ENCODE measurements around the gene MYH11.
A peak's percentile ranks its signal among the peaks of the same experiment; 100 is the strongest.

Gene MYH11

DNA sequence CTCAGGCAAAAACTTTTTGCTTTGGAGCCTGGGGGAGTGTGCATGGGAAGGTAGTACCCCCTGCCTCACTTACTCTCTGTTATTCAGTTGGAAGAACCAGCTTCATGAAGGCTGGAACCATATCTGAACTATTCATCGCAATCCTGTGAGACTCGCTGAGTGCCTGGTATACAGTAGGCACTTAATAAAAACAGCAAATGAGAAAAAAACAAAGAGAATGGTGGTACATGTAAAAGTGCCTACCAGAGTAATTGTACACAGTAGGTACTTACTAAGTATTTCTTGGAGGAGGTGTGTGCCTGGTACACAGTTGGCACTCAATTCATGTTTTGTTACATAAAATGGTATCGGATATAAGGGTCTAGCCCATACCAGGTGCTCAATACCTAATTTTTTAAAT lies 75.2 kb downstream of the MYH11 start:
- Histone ChIP-seq H3K4me3 (ENCODE audit: control insufficient read depth in 1 of 7, extremely low read depth in 1 of 7, insufficient read depth in 4 of 7, low read depth in 2 of 7, low read length in 6 of 7) (no peak overlapping the region), H3K27me3 (replicated peaks in 2 of 5; ENCODE audit: control insufficient read depth in 4 of 5, insufficient read depth in 5 of 5, low read length in 4 of 5) (no peaks in the 10 kb centered on the region), H3K4me1 (ENCODE audit: control extremely low read depth in 1 of 4, control insufficient read depth in 4 of 4, insufficient read depth in 4 of 4, low read length in 3 of 4) (peaks cover 0 to 5% (median 1%) of the 10 kb centered on the region in 4 experiments), H3K9me3 (ENCODE audit: control extremely low read depth in 1 of 5, control insufficient read depth in 4 of 5, insufficient read depth in 2 of 5, low read depth in 1 of 5, low read length in 4 of 5) (no peaks in the 10 kb centered on the region), H3K36me3 (ENCODE audit: control insufficient read depth in 4 of 4, insufficient read depth in 4 of 4, low read length in 3 of 4) (no peaks in the 10 kb centered on the region), H3K27ac (ENCODE audit: insufficient read depth in 1 of 2, low read depth in 1 of 2, low read length in 2 of 2, poor library complexity in 1 of 2, severe bottlenecking in 2 of 2) (no peak overlapping the region)
- ChIA-PET CTCF (interaction anchor here (1.3 to 1.7 kb wide), 2 partner anchors 33 to 40 kb away, joined by 3 read pairs; no protein-coding TSS in a partner anchor), POLR2A (no interaction called here)
- 96% methylated on average over 2 of the region's 3 CpGs for WGBS (ENCODE audit: insufficient coverage)
- no peak for DNase-seq

DNA sequence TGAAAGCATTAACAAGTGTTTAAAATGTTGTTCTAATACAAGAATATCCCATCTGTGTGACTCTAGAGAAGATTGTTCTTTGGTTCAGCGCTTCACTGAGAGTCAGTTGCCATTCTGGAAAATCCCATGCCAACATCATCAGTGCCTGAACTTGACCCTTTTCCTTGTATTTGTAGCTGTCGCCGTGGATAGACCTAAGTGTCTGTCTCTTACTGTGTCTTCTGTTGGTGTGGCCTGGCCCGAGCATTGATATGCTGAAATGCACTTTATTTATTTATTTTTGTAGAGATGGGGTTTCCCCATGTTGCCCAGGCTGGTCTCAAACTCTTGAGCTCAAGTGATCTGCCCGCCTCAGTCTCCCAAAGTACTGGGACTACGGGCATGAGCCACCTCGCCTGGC lies 76.0 kb downstream of the MYH11 start:
- POLR2A ChIA-PET, result no interaction called here
- no peaks in the 10 kb centered on the region for H3K36me3 ChIP-seq (ENCODE audit: control insufficient read depth in 4 of 4, insufficient read depth in 4 of 4, low read length in 3 of 4)
- no peak for DNase-seq
- H3K27me3 ChIP-seq (replicated peaks in 2 of 5; ENCODE audit: control insufficient read depth in 4 of 5, insufficient read depth in 5 of 5, low read length in 4 of 5), result no peaks in the 10 kb centered on the region
- H3K27ac ChIP-seq (ENCODE audit: insufficient read depth in 1 of 2, low read depth in 1 of 2, low read length in 2 of 2, poor library complexity in 1 of 2, severe bottlenecking in 2 of 2), result no peak overlapping the region
- no peak overlapping the region for H3K4me3 ChIP-seq (ENCODE audit: control insufficient read depth in 1 of 7, extremely low read depth in 1 of 7, insufficient read depth in 4 of 7, low read depth in 2 of 7, low read length in 6 of 7)
- H3K9me3 ChIP-seq (ENCODE audit: control extremely low read depth in 1 of 5, control insufficient read depth in 4 of 5, insufficient read depth in 2 of 5, low read depth in 1 of 5, low read length in 4 of 5), result no peaks in the 10 kb centered on the region
- H3K4me1 ChIP-seq (ENCODE audit: control extremely low read depth in 1 of 4, control insufficient read depth in 4 of 4, insufficient read depth in 4 of 4, low read length in 3 of 4), result peaks cover 0 to 5% (median 1%) of the 10 kb centered on the region in 4 experiments
- 100% methylated on average over 4 of the region's 7 CpGs for WGBS (ENCODE audit: insufficient coverage)
- CTCF ChIA-PET, result interaction anchor here (1.0 to 1.7 kb wide), 2 partner anchors 25 to 41 kb away, joined by 3 read pairs; no protein-coding TSS in a partner anchor

DNA sequence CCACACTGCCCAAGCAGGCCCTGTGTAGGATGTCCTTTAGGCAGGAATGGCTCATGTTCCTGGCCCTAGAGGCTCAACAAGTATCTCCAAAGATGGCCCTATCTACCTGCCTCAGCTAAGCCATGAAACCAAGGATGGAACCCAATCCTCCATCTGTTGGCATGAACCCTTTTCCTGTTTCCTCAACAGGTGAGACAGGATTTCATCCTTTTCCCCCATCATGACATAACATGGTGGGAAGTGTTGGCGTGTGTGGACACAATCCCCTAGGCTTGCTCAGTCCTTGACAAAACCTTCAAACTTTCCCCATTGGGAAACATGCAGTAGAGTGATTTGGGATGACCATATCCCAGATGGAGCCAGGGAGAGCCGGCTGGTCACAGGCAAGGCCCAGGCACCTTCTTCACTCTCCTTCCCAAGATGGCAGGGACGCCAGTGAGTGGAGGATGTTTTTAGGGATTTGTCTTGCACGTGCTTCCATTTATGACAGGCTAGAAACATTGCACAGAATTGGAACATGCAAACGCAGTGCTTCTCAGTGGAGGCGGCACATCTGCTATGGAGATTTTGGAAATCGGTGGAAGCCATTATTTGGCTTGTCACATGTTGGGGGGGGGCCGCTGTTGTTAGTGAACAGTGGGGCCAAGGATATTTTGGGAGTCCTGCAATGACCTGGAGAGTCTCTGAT lies 77.0 kb downstream of the MYH11 start:
- no peaks in the 10 kb centered on the region for H3K9me3 ChIP-seq (ENCODE audit: control extremely low read depth in 1 of 5, control insufficient read depth in 4 of 5, insufficient read depth in 2 of 5, low read depth in 1 of 5, low read length in 4 of 5)
- H3K4me1 ChIP-seq (ENCODE audit: control extremely low read depth in 1 of 4, control insufficient read depth in 4 of 4, insufficient read depth in 4 of 4, low read length in 3 of 4), result peaks cover 0 to 5% (median 1%) of the 10 kb centered on the region in 4 experiments
- WGBS (ENCODE audit: insufficient coverage), result 98% methylated on average over 7 of the region's 8 CpGs
- no peak for DNase-seq
- no peaks in the 10 kb centered on the region for H3K36me3 ChIP-seq (ENCODE audit: control insufficient read depth in 4 of 4, insufficient read depth in 4 of 4, low read length in 3 of 4)
- no peak overlapping the region for H3K4me3 ChIP-seq (ENCODE audit: control insufficient read depth in 1 of 7, extremely low read depth in 1 of 7, insufficient read depth in 4 of 7, low read depth in 2 of 7, low read length in 6 of 7)
- CTCF ChIA-PET, result interaction anchor here (3.6 kb wide), 1 partner anchor 42 kb away, joined by 60 read pairs; no protein-coding TSS in a partner anchor
- POLR2A ChIA-PET, result no interaction called here
- no peaks in the 10 kb centered on the region for H3K27me3 ChIP-seq (replicated peaks in 2 of 5; ENCODE audit: control insufficient read depth in 4 of 5, insufficient read depth in 5 of 5, low read length in 4 of 5)
- H3K27ac ChIP-seq (ENCODE audit: insufficient read depth in 1 of 2, low read depth in 1 of 2, low read length in 2 of 2, poor library complexity in 1 of 2, severe bottlenecking in 2 of 2), result no peak overlapping the region

DNA sequence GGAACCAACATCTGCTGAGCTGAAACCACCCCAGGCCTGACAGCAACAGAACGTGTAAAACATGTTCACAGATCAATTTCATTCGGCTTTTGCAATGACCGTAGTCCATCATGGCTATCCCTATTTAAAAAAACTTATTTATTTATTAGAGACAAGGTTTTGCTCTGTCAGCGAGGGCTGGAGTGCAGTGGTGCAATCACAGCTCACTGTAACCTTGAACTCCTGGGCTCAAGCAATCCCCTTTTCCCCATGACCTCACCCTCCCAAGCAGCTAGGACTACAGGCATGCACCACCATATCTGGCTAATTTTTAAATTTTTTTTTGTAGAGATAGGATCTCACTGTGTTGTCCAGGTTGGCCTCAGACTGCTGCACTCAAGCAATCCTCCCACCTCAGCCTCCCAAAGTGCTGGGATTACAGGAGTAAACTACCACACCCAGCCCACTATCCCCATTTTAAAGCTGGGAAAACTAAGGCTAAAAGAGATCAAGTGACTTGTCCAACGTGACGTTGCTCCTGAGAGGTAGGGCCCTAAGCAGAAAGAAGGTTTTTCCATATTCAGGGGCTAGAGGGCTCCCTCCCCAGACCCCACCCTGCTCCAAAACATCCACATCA lies 77.7 kb downstream of the MYH11 start:
- ChIA-PET POLR2A (no interaction called here), CTCF (interaction anchor here (1.1 to 3.6 kb wide), 3 partner anchors 34 to 284 kb away, joined by 5 to 60 read pairs (median 8); no protein-coding TSS in a partner anchor)
- peaks cover 0 to 5% (median 1%) of the 10 kb centered on the region in 4 experiments for H3K4me1 ChIP-seq (ENCODE audit: control extremely low read depth in 1 of 4, control insufficient read depth in 4 of 4, insufficient read depth in 4 of 4, low read length in 3 of 4)
- DNase-seq, result no peak
- H3K9me3 ChIP-seq (ENCODE audit: control extremely low read depth in 1 of 5, control insufficient read depth in 4 of 5, insufficient read depth in 2 of 5, low read depth in 1 of 5, low read length in 4 of 5), result no peaks in the 10 kb centered on the region
- no peaks in the 10 kb centered on the region for H3K36me3 ChIP-seq (ENCODE audit: control insufficient read depth in 4 of 4, insufficient read depth in 4 of 4, low read length in 3 of 4)
- H3K27ac ChIP-seq (ENCODE audit: insufficient read depth in 1 of 2, low read depth in 1 of 2, low read length in 2 of 2, poor library complexity in 1 of 2, severe bottlenecking in 2 of 2), result no peak overlapping the region
- no peaks in the 10 kb centered on the region for H3K27me3 ChIP-seq (replicated peaks in 2 of 5; ENCODE audit: control insufficient read depth in 4 of 5, insufficient read depth in 5 of 5, low read length in 4 of 5)
- 100% methylated on average over 3 of the region's 6 CpGs for WGBS (ENCODE audit: insufficient coverage)
- H3K4me3 ChIP-seq (ENCODE audit: control insufficient read depth in 1 of 7, extremely low read depth in 1 of 7, insufficient read depth in 4 of 7, low read depth in 2 of 7, low read length in 6 of 7), result no peak overlapping the region

DNA sequence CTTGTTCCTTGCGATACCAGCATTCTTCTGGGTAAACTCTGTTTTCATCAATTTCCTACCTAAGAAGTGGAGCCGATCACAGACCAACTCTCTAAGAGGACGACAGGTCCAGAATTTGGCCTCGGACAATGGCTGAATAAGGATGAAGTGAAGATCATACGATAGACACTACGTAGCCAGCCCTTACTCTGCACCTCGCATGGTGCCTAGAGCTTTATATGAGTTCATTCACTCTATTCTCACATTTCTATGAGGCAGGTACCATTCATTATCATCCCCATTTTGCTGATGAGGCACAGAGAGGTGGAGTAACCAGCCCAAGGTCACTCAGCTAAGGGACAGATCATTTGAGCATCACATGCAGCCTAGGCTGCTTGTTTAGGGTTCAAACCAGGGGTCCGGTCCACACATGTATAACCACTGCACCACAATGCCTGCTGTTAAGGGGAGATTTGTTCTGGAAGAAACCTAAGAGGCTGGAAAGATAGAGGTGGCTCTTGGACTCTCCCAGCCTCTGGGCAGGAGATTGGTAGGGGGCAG lies 78.6 kb downstream of the MYH11 start:
- Histone ChIP-seq H3K27ac (ENCODE audit: insufficient read depth in 1 of 2, low read depth in 1 of 2, low read length in 2 of 2, poor library complexity in 1 of 2, severe bottlenecking in 2 of 2) (no peak overlapping the region), H3K27me3 (replicated peaks in 2 of 5; ENCODE audit: control insufficient read depth in 4 of 5, insufficient read depth in 5 of 5, low read length in 4 of 5) (no peaks in the 10 kb centered on the region), H3K4me1 (ENCODE audit: control extremely low read depth in 1 of 4, control insufficient read depth in 4 of 4, insufficient read depth in 4 of 4, low read length in 3 of 4) (peaks cover 0 to 5% (median 1%) of the 10 kb centered on the region in 4 experiments), H3K4me3 (ENCODE audit: control insufficient read depth in 1 of 7, extremely low read depth in 1 of 7, insufficient read depth in 4 of 7, low read depth in 2 of 7, low read length in 6 of 7) (no peak overlapping the region), H3K36me3 (ENCODE audit: control insufficient read depth in 4 of 4, insufficient read depth in 4 of 4, low read length in 3 of 4) (no peaks in the 10 kb centered on the region), H3K9me3 (ENCODE audit: control extremely low read depth in 1 of 5, control insufficient read depth in 4 of 5, insufficient read depth in 2 of 5, low read depth in 1 of 5, low read length in 4 of 5) (no peaks in the 10 kb centered on the region)
- no peak for DNase-seq
- CTCF ChIA-PET, result interaction anchor here (0.8 to 3.6 kb wide), 19 partner anchors 8 to 416 kb away, joined by 3 to 60 read pairs (median 4); no protein-coding TSS in a partner anchor
- 100% methylated on average over 5 of the region's 8 CpGs for WGBS (ENCODE audit: insufficient coverage)
- POLR2A ChIA-PET, result no interaction called here

DNA sequence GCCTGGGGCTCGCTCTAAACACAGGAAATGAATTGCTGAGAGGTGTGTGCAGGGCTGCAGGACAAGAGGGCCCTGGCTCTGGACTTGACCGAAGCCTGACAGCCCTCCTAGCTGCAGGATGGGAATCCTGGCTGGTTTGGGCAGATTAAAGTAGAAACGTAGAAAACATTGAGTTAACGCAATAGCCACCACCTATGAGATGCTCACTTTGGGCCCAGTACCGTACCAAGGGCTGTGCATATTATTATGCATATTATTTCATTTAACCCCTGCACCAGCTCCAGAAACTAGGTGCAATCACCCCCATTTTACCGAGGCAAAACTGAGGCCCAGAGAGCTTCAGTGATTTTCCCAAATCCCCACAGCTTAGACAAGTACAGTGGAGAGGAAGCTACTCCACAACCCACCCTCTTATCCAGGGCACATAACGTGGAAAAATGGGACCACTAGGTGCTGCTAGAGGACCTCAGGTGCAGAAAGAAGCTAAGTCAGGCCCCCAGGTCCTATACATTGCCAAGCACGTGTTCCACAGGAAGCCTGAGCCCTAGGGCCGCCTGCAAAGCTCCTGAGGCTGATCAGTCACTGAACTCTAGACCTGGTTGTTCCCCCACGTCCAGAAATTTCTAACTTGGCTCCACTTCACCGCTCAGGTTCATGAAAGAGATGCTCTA lies 79.2 kb downstream of the MYH11 start:
- Histone ChIP-seq H3K4me3 (ENCODE audit: control insufficient read depth in 1 of 7, extremely low read depth in 1 of 7, insufficient read depth in 4 of 7, low read depth in 2 of 7, low read length in 6 of 7) (no peak overlapping the region), H3K36me3 (ENCODE audit: control insufficient read depth in 4 of 4, insufficient read depth in 4 of 4, low read length in 3 of 4) (no peaks in the 10 kb centered on the region), H3K9me3 (ENCODE audit: control extremely low read depth in 1 of 5, control insufficient read depth in 4 of 5, insufficient read depth in 2 of 5, low read depth in 1 of 5, low read length in 4 of 5) (no peaks in the 10 kb centered on the region), H3K27ac (ENCODE audit: insufficient read depth in 1 of 2, low read depth in 1 of 2, low read length in 2 of 2, poor library complexity in 1 of 2, severe bottlenecking in 2 of 2) (no peak overlapping the region), H3K27me3 (replicated peaks in 2 of 5; ENCODE audit: control insufficient read depth in 4 of 5, insufficient read depth in 5 of 5, low read length in 4 of 5) (no peaks in the 10 kb centered on the region), H3K4me1 (ENCODE audit: control extremely low read depth in 1 of 4, control insufficient read depth in 4 of 4, insufficient read depth in 4 of 4, low read length in 3 of 4) (peaks cover 0 to 3% (median 0%) of the 10 kb centered on the region in 4 experiments)
- 49% methylated on average over 6 of the region's 11 CpGs for WGBS (ENCODE audit: insufficient coverage)
- ChIA-PET CTCF (interaction anchor here (0.8 to 3.6 kb wide), 20 partner anchors 8 to 417 kb away, joined by 3 to 60 read pairs (median 4); no protein-coding TSS in a partner anchor), POLR2A (no interaction called here)
- peak; percentile 76 to 83 (median 82) for DNase-seq

Data from common myeloid progenitor, CD34-positive (primary cell).